Measurements from ENCODE around the gene CCDC158.

CCDC158 gene

DNA sequence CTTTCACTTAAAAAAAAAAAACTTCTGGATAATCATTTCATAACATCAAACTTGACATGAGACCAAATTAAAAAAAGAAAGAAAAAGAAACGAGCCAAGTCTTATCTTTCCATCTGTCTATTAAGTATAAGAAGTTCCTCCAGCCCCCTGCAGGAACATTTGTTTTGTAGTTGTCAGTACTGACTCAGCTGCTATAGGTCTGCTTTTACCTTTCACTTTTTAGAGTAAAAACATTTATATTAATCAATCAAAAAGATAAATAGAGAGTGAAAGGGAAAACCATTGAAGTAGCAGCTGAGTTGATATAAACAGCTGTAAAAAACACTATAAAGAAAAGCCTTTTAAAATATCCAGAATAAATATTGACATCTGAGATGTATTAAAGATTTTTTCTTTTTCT lies 46.1 kb downstream of the CCDC158 start:
- no peak for DNase-seq (ENCODE audit: low read depth)
- TF ChIP-seq, protein P1, sequence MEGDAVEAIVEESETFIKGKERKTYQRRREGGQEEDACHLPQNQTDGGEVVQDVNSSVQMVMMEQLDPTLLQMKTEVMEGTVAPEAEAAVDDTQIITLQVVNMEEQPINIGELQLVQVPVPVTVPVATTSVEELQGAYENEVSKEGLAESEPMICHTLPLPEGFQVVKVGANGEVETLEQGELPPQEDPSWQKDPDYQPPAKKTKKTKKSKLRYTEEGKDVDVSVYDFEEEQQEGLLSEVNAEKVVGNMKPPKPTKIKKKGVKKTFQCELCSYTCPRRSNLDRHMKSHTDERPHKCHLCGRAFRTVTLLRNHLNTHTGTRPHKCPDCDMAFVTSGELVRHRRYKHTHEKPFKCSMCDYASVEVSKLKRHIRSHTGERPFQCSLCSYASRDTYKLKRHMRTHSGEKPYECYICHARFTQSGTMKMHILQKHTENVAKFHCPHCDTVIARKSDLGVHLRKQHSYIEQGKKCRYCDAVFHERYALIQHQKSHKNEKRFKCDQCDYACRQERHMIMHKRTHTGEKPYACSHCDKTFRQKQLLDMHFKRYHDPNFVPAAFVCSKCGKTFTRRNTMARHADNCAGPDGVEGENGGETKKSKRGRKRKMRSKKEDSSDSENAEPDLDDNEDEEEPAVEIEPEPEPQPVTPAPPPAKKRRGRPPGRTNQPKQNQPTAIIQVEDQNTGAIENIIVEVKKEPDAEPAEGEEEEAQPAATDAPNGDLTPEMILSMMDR (conservative IDR thresholded peaks at IDR 0.05; ENCODE audit: low read depth, low read length): no peak
- H3K4me3 ChIP-seq (ENCODE audit: low read length): no peak overlapping the region

DNA sequence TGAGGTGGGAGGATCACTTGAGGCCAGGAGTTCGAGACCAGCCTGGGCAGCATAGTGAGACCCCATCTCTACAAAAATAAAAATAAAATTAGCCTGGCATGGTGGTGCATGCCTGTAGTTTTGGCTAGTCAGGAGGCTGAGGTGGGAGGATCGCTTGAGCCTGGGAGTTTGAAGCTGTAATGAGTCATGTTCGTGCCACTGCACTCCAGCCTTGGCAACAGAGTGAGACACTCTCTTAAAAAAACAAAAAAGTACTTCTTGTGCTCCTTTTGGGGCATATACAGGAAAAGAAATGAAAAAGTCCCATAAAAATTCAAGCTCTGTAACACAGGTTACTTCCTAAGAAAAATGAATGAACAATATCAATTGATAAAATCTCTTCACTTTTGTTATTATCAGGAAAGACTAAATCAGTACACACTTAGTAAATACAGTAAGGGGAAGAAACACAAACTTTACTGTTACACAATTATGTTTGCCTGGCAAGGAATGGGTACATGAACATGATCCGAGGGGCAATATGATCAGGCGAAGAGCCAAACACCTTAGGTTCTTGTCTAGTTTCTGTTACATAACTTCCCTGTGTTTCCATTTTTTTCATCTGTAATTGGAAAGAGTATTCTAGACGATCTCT lies 46.9 kb downstream of the CCDC158 start:
- TF ChIP-seq, protein P1 (conservative IDR thresholded peaks at IDR 0.05; ENCODE audit: low read depth, low read length): no peak
- no peak for DNase-seq (ENCODE audit: low read depth)
- H3K4me3 ChIP-seq (ENCODE audit: low read length): no peak overlapping the region

DNA sequence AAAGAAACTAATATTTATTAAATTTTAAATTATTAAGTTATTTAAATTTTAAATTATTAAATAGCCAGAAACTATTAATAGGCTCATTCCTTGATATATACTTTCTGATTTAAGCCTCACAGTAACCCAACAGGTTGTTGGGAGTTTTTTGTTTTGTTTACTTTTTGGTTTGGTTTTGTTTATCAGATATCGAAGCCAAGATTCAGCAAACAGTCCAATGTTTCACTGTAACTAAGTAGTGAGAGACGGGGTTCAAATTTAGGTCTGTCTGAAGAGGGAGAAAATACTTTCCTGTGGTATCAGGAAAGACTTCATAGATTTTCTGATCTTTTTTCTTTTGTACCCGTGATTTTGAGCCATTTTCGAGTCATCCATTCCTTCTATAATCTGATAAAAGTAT lies 54.2 kb downstream of the CCDC158 start:
- no peak overlapping the region for H3K4me3 ChIP-seq (ENCODE audit: low read length)
- DNase-seq (ENCODE audit: low read depth): no peak
- TF ChIP-seq, protein P1 (conservative IDR thresholded peaks at IDR 0.05; ENCODE audit: low read depth, low read length): no peak

DNA sequence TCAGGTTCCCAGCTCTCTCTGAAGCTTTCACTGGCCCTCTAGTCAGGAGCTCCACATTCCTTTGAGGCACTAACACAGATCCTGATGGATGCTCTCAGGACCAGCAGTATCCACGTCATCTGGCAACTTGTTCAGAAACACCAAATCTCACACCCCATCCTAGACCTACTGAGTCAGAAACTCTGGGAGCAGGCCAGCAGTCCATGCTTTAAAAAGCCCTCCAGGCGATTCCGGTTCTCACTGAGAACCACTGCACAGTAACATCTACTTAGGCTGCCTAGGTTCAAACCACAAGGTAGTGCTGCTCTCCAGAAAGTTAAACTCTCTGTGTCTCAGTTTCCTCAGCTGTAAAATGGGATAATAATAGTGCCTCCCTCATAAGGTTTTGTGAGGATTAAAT lies 55.3 kb downstream of the CCDC158 start:
- DNase-seq (ENCODE audit: low read depth): no peak
- H3K4me3 ChIP-seq (ENCODE audit: low read length): no peak overlapping the region
- TF ChIP-seq, protein P1 (conservative IDR thresholded peaks at IDR 0.05; ENCODE audit: low read depth, low read length): no peak

DNA sequence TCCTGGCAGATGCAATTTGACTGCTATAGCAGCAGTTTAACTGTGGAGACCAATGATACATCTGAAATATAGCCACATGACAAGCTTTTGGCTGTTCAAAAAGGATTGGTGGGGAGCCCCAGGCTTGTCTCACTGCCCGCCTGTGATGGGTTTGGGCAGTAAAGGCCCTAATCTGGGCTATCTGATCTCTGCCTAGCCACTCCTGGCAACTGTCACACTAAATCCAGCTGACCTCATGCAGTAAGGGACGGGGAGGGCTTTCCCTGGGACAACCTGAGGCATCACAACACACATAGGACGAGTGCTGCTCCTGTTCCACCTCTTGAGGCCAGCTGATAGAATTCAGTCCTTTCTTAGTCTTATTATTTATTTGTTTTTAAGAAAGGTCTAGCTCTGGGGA lies 56.2 kb downstream of the CCDC158 start:
- DNase-seq (ENCODE audit: low read depth): no peak
- H3K4me3 ChIP-seq (ENCODE audit: low read length): no peak overlapping the region
- TF ChIP-seq, protein P1 (conservative IDR thresholded peaks at IDR 0.05; ENCODE audit: low read depth, low read length): no peak

DNA sequence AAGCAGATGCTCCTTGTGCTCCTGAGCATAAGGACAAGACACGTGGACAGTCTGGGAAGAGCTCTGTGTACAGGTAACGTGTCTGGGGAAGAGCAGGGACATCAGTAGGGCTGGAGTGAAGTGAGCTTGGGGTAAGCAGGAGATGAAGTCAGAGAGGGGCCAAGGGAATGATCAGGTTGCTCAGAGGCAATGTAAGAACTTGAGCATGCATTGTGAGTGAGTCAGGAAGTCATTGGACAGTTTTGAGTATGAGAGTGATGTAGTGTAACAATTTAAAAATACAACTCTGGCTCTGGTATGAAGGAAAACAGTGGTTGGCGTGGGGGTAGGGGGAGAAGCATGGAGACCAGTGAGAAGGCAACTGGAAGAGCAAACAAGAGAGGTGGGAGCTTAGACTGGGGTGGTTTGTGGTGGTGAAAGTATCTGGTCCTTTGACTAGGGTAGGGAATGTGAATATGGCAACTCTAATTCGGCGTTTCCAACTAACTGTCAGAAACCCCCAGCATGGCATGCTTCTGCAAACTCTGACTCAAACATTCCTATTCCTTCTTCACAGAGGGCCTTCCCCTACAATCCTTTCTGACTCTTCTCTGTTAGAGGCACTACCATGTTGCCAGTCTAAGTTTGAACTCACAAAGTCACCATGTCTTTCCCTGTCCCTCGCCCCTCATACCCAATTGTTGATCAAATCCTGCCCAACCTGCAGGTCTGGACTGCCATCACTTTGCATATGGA lies 57.2 kb downstream of the CCDC158 start:
- DNase-seq (ENCODE audit: low read depth): no peak

More for the DNA sequence above, 57.2 kb downstream of the CCDC158 start:
- no peak overlapping the region for H3K4me3 ChIP-seq (ENCODE audit: low read length)
- TF ChIP-seq, protein P1 (conservative IDR thresholded peaks at IDR 0.05; ENCODE audit: low read depth, low read length): no peak

All from retinal pigment epithelial cell (primary cell).